22Rv1 (cell line): Measurements from ENCODE around the gene GLCCI1.

Source experiments
- ZFX ChIP-seq: fragments of 450-650 bp; IDR thresholded peaks from 2 replicates; pipeline ENCODE4 v1.6.1; 2017; ENCODE audit warnings: antibody characterized with exemption, borderline replicate concordance
- TF ChIP-seq, protein P1 (sequence below): fragments of 450-650 bp; IDR thresholded peaks from 2 replicates; pipeline ENCODE4 v1.5.1; 2017; ENCODE audit warnings: mild to moderate bottlenecking

DNA sequence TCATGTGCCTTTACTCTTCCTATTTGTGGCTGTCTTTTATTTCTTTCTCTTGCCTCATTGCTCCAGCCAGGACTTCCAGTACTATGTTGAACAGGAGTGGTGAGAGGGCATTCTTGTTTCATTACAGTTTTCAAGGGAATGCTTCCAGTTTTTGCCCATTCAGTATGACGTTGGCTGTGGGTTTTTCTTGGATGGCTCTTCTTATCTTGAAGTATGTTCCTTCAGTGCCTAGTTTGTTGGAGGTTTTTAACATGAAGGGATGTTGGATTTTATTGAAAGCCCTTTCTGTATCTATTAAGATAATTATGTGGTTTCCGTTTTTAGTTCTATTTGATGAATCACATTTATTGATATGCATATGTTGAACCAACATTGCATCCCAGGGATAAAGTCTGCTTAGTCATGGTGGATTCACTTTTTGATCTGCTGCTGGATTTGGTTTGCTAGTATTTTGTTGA, 96.8 kb downstream of the GLCCI1 start:
- TF ChIP-seq, protein P1, sequence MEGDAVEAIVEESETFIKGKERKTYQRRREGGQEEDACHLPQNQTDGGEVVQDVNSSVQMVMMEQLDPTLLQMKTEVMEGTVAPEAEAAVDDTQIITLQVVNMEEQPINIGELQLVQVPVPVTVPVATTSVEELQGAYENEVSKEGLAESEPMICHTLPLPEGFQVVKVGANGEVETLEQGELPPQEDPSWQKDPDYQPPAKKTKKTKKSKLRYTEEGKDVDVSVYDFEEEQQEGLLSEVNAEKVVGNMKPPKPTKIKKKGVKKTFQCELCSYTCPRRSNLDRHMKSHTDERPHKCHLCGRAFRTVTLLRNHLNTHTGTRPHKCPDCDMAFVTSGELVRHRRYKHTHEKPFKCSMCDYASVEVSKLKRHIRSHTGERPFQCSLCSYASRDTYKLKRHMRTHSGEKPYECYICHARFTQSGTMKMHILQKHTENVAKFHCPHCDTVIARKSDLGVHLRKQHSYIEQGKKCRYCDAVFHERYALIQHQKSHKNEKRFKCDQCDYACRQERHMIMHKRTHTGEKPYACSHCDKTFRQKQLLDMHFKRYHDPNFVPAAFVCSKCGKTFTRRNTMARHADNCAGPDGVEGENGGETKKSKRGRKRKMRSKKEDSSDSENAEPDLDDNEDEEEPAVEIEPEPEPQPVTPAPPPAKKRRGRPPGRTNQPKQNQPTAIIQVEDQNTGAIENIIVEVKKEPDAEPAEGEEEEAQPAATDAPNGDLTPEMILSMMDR = no peak
- TF ChIP-seq ZFX = no peak
